ENCODE results near the gene NEU4.
"Not testable (repeated sequence)": the region's sequence is repeated elsewhere in the genome, so short reads cannot be mapped to it uniquely, and the experiment has no call there.

Gene NEU4, protein sequence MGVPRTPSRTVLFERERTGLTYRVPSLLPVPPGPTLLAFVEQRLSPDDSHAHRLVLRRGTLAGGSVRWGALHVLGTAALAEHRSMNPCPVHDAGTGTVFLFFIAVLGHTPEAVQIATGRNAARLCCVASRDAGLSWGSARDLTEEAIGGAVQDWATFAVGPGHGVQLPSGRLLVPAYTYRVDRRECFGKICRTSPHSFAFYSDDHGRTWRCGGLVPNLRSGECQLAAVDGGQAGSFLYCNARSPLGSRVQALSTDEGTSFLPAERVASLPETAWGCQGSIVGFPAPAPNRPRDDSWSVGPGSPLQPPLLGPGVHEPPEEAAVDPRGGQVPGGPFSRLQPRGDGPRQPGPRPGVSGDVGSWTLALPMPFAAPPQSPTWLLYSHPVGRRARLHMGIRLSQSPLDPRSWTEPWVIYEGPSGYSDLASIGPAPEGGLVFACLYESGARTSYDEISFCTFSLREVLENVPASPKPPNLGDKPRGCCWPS

DNA sequence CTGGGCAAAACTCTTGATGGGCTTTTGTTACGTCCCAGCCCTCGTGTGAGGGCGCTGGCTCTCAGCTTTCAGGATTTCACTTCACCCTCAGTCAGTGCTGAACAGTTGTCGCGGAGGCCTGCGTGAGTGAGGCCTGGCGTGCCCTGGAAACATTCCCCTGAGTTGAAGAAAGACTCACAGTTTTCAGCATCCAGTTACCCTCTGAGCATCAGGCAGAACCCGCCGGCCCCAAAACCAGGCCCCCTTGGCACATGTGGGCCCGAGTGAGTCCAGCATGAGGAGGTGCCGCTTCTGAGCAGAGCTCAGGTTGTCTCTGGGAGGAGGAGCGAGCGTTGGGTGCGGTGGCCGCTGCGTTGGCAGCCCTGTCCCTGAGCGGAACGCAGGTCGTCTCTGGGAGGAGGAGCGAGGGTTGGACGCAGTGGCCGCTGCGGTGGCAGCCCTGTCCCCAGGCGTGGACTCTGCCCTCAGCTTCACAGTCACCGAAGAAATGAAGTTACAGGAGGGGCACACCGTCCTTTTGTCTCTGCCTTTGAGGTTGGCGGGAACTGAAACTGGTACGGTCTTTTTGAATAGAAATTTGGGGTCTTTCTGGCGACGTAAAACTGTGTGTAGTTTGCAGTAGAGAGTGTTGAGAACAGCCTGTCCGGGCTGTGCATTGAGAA lies at the start of gene NEU4:
Gene NEU4, plus strand, starts transcription at position 473 of the 662 bp plus-strand sequence. CDS start 5,292 bp downstream, outside the sequence.
- FAIRE-seq, result no peak

DNA sequence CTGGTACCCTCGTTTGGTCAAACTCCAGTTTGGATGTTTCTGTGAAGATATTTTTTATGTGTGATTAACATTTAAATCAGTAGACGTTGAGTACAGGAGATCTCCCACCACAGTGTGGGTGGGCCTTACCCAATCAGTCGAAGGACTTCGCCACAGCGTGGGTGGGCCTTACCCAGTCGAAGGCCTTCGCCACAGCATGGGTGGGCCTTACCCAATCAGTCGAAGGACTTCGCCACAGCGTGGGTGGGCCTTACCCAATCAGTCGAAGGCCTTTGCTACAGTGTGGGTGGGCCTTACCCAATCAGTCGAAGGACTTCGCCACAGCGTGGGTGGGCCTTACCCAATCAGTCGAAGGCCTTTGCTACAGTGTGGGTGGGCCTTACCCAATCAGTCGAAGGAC lies 49.1 kb upstream of the NEU4 start:
- not testable (repeated sequence) for FAIRE-seq

DNA sequence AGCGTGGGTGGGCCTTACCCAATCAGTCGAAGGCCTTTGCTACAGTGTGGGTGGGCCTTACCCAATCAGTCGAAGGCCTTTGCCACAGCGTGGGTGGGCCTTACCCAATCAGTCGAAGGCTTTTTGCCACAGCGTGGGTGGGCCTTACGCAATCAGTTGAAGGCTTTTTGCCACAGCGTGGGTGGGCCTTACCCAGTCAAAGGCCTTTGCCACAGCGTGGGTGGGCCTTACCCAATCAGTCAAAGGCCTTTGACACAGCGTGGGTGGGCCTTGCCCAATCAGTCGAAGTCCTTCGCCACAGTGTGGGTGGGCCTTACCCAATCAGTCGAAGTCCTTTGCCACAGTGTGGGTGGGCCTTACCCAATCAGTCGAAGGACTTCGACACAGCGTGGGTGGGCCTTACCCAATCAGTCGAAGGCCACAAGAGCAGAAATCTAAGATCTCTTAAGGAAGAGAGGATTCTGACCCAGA lies 48.7 kb upstream of the NEU4 start:
- FAIRE-seq, result no peak

DNA sequence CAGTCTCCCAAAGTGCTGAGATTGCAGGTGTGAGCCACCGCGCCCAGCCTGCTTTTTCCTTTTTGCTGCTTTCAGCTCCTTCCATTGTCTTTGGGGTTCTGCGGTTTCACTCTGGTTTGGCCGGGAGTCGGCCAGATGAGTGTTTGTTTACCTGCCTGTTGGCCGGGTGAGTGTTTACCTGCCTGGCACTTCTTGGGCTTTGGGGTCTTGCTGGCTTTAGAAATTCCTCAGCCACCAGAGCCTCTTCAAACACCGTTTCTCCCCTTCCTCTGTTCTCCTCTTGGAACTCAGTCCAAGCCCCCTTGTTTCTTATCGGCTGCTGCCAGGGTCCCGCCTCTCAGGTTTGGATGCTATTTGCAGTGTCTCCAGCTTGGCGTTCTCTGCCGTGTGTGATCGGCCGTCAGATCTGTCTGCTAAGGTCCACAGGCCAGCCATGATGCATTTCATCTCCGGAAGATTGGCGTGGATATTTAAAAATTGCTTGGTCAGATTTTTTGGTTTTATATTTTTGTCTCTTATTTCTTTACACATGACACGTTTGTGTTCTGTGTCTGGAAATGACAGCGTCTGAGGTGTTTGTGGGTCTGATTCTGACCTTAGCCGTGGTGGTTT lies 46.6 kb upstream of the NEU4 start:
- FAIRE-seq, result no peak

DNA sequence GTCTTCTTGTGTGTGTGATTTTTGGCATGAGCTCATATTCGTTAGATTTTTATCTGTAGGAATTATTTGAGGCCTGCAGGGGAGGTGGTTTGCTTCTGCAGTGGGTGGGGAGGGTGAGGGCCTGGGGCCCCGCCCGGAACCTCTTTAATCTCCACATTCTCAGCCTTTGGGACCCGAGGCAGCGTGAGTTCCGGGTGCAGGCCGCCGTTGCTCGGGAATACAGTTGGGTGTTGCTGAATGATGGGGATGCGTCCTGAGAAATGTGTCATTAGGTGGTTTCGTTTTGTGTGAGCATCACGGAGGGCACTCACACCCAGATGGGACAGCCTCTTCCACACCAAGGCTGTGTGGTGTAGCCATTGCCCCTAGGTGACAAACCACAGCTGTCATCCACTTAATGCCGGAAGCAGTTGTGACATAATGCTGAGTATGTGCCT lies 46.0 kb upstream of the NEU4 start:
- FAIRE-seq, result no peak

DNA sequence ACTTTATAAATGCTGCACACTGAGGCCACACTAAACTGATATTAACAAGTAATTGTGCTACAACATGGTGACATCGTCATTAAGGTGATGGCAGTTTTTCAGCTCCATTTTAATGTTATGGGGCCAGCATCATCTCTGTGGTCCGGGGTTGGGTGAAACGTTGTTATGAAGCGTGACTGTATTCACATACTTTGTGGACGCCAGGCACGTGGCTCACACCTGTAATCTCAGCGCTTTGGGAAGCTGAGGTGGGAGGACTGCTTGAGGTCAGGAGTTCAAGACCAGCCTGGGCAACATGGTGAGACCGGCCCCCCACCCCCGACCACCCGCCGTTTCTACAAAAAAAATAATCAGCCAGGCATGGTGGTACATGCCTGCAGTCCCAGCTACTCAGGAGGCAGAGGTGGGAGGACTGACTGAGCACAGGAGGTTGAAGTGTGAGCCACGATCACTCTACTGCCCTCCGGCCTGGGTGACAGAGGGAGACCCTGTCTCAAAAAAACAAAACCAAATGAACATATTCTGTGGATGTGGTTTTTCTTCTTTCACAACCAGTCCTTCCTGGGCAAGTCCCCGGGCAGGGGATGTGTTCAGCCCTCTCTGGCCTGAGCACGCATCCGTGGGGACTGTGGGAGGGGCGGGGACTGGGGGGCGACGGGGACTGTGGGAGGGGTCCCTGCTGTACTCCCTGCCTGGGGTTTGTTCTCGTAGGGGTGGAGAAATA lies 45.3 kb upstream of the NEU4 start:
- no peak for FAIRE-seq

DNA sequence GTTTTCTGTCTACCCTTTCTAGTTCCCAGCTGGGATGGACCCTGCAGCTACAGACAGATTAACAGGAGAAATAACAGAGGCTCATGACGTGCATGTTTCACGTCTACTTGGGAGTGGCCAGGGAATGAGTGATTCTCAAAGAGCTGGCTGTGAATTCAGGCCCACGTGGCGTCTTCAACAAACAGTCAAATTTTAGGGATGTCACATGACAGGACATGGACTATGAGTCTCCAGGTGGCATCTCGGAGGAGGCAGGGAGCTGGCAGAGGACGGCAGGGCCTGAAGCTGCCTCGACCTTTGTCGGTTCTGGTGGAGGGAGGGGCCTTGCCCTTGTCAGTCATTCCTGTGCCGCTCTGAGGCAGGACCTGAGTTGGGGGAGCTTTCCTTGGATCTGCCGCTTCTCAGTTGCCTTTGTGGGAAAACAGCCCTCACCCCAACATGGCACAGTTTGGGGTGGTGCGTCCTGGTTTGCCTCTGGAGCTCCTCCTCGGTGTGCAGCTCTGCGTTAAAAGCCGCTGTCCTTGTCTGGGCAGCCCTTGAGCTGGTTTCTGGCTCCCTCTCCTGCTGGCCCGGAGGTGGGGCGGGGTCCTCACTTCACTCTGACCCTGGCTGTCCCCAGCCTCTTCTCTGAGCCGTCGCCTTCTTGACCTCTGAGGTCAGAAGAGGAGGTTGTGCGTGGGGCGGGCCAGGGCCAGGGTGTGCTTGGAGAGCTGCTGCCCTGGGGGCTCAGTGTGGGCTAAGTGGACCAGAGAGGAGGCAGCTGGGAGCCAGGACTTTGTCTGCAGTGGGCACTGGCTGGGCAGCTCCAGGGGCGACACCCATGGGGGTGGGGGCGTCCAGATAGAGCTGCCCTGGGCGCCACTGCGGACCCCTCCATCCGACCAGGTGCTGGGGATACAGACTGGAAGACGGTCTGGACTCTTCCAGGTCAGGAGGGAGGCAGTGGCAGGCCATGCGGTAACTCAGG lies 44.4 kb upstream of the NEU4 start:
- no peak for FAIRE-seq

DNA sequence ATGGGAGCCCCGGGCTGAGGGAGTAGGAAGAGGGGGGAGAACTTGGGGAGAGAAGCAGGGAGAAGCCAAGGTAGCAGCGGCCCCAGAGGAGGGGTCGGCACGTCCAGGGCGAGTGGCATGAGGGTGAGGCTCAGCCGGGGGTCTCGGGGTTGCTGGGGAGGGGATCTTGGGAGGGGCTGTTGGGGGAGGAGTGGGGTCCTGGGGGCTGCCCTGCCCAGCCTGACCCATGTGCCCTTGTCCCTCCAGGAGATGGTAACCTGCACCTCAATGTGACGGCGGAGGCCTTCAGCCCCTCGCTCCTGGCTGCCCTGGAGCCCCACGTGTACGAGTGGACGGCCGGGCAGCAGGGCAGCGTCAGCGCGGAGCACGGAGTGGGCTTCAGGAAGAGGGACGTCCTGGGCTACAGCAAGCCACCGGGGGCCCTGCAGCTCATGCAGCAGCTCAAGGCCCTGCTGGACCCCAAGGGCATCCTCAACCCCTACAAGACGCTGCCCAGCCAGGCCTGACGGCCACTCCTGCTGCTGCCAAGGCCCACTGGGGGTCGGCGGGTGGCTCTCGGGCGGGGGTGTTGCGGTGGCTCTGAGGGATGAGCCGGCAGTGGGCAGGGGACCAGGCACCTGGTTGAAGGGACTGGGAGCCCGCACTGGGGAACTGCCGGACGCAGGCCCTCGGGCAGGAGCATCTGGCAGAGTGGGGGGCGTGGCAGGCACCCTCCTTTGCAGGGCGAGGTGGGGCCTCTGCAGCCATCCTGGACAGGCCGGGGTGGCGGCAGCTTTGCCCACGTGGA lies 41.3 kb upstream of the NEU4 start:
- no peak for FAIRE-seq

DNA sequence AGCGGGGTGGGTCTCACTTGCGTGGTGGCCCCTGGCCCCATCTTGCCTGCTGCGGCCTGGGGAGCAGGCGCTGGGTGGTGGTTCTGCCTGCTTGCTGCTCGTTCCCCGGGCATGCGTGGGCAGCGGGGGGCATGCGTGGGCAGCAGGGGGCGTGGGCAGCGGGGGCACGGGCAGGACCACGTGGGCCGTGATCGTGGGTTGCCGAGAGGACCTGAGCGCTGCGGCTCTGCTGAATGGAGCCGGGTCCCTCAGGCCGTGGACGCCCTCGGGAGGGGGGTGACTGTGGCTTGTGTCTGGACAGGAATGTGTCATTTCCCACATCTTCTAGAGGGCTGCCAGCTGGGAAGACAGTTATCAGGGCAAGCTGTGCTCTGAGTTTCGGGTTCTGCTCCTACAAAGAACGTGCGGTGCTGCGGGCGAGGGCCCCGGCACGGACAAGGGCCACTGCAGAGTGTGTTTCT lies 40.7 kb upstream of the NEU4 start:
- no peak for FAIRE-seq

DNA sequence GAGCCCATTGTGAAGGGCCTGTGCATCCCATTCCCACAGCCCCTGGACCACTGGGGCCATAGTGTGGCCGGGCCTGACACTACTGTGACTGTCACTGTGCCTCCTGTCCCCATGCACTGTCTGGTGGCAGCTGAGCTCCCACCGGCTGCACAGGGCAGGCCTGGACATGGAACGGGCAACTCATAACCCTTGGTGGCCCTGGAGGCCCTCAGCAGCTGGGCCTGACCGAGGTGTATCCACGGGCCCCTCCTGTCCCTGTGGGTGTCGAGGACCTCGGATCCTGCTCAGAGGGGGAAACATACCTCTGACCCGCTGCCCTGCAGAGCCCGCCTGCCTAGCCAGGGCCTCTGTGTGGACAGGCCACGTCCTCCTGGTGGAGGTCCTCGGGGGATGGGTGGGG lies 40.1 kb upstream of the NEU4 start:
- no peak for FAIRE-seq

DNA sequence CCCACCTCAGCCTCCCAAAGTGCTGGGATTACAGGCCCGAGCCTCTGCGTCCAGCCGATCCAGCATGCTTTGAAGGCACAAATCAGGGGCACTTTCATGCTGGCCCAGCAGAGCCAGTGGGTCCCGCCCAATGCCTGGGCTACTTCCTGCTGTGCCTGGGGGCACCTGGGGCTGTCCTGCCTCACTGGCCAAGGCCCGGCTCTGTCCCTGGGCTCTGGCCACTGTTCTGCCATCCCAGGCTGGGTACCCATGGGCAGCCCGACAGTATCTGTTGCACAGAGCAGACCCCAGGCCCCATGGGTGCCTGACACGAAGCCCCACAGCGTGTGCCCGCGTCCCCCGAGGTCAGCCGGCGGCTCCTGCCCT lies 39.2 kb upstream of the NEU4 start:
- FAIRE-seq, result no peak

DNA sequence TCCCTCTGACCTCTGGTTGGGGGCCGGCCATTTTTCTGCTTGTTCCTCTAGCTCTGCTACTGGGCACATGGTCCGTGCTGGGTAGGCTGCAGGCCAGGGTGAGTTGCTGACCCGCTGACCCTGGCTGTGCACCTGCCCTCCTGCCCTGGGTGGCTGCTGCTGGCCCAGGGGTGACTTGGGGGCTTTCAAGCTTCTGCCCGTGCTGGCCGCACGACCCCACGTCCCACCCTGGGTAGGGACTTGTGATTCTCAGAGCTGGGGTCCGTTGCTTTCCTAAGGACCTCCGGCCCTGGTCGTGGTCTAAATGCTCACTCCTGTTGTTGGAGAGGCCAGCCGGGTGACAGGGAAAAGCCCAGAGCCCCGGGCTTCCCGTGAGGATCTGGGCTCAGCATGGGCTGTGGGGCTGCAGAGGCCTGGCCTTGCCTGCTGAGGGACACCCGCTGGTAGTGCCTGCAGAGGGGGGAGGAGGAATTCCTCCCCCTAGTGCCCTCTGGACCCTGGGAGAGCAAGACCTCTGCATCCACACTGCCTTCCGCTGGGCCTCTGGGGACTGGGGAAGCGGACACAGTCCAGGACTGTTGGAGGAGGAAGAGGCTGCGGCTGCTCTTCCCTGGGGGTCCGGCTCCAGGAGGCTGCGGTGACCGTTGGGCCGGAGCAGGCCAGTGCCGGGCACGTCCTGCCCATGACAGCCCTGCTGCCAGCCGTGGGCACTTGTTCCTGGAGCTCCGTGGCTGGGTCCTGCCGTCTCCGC lies 38.6 kb upstream of the NEU4 start:
- no peak for FAIRE-seq

DNA sequence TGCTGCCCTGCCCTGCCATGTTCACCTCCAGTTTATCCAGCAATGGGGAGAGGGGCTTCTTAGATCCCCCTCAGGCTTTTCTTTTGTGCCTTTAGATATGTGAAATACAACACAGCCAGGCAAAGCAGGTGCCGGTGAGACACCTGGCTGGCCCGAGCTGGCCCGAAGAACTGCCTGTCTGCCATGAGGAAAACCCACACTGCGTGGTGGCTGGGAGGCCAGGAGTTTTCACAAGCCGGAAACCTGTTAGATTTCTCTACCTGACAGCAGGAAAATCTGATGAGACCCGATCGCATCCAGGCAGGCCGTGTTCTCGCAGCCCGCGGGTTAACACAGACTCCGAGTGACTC lies 38.1 kb upstream of the NEU4 start:
- FAIRE-seq, result no peak

DNA sequence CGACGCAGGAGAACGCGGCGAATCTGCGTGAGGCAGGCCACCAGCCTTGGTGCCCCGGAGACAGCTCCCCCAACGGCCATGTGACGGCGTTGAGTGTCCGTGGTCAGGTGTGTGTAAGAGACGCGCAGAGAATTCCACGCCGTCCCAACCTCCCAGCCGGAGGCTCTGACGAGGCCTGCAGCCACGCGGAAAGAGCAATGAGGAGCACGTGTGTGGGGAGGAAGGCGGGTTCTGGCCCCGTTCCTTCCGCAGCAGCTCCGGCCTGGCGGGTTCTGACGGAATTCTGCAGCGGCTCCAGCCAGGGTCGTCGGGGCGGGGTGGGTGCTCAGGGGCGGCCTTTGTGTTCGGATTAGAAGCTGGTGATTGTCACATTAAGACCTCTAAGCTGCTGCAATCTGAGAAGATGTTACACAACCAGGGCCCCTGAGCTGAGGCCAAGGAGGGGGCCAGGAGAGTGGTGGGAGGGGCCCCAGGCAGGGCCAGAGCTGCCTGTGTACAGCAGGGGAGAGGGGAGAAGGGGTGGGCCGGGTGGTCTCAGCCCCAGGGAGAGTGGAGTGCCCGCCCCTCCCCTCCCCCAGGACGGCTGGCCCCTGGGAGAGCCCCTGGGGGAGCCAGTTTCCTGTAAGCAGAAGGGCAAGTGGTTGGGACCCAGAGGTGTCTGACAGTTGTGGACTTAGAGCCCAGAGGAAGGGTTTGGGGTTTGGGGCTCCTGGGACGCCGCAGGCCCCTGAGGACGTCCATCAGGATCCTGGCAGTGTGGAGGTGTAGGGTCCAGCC lies 37.5 kb upstream of the NEU4 start:
- no peak for FAIRE-seq

DNA sequence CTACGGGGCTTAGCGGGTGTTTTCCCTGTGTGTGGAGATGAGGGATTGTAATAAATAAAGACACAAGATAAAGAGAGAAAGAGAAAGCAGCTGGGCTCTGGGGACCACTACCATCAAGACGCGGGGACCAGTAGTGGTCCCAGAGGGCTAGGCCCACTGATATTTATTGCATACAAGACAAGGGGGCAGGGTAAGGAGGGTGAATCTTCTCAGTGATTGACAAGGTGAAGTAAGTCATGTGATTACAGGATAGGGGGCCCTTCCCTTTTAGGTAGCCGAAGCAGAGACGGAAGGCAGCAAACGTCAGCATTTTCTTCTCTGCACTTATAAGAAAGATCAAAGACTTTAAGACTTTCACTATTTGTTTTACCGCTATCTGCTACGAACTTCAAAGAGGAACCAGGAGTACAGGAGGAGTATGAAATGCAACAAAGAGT lies 36.9 kb upstream of the NEU4 start:
- no peak for FAIRE-seq

DNA sequence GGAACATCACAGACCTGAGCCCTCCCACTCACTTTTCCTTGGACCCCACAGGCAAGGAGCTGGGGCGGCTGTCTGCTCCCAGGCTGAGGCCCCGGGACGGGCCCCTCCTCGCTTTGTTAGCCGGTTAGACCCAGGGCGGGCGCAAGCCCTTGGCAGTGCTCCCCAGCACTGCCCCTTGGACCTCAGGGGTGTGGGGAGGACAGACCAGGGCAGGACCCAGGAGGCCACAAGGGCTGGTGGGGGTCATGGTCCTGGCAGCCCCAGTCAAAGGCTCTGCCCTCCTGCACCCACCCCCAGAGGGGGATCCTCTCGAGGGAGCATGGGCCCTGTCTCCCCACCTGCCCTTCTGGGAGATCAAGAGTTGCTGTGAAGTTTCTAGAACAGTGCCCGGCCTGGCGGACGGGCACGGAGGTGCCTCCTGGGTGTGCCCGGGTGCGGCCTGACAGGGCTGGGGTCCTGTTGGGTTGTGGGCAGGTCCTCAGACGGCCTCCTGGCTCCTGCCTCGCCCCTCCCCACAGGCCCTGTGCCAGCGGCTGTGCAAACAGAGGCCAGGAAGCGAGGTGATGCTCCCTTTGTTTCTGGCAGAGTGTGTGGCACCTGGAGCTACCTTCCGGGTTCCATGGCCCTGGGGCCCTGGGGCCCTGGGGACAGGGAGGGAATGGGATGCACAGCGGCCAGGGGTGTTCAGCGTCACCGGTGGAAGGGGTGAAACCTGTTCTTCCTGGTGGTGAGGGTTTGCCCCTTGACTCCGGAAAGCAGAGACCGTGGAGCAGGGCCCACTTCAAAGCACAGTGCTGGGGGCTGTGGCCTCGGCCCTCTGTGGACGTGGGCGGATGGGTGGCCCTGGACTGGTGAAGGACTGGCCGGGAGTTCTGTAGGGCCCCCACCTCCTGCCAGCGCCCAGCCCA lies 35.2 kb upstream of the NEU4 start:
- no peak for FAIRE-seq

DNA sequence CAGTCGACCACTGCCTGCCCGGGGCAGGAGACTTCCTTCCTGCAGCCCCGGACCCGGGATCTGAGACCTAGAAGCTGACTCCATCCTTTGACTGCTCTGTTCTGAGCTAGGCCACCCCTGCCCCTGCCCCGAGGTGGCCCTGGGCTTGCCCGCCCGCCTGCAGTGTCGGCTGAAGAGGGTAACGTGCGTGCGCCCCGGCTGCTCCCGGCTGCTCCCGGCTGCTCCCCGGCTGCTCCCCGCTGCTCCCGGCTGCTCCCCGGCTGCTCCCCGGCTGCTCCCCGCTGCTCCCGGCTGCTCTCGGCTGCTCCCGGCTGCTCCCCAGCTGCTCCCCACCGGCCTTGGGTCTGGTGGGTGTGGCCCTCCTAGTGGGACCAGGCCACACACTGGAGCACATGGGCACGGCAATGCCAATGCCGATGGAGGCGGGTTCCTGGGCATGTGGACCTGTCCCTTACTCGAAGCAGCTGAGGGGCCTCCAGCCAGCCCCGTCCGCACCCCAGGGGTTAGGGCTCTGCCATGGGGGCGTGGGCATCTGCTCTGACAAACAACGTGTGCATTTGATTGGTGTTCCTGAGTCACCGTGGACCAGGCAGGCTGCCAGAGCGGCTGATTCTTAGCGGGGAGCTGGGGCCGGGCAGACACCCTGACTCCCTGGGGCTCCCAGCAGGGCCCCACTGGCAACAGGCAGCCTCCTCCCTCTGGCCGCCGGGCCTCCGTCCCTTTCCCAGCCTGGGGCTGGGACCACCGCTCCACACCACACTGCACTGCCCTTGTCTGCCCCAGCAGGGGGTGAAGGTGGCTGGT lies 34.4 kb upstream of the NEU4 start:
- no peak for FAIRE-seq
